GM12878 (cell line): ENCODE results near the gene FURIN. TPM values are rescaled to one million over a fixed set of nuclear protein-coding genes. Genes with fewer than 3 reads are reported as not detected.
A peak's percentile ranks its signal among the peaks of the same experiment; 100 is the strongest.

Experiments
- BACH1 ChIP-seq: fragments of 450-650 bp; IDR thresholded peaks from 2 replicates; pipeline ENCODE4 v1.6.1; 2017; ENCODE audit warnings: mild to moderate bottlenecking, borderline replicate concordance
- CEBPB ChIP-seq, 2 experiments: fragments of 150-350 bp in 1 of 2; IDR thresholded peaks; 2 replicates each; pipeline ENCODE4 v1.6.1; 2012 to 2014; ENCODE audit warnings: low read depth in 2 of 2, low read length in 2 of 2, borderline replicate concordance in 1 of 2, inconsistent platforms in 1 of 2
- CTCF ChIP-seq, 3 experiments: IDR thresholded peaks in 2 of 3; conservative IDR thresholded peaks in 1 of 3; 2 replicates each; pipeline ENCODE4 v1.5.1; 2011; ENCODE audit warnings: low read depth in 3 of 3, low read length in 3 of 3, mild to moderate bottlenecking in 3 of 3, control low read depth in 2 of 3, moderate library complexity in 2 of 3, inconsistent platforms in 1 of 3, mixed read lengths in 1 of 3; ENCODE audit not compliant: control insufficient read depth in 2 of 3, insufficient read depth in 1 of 3; ENCODE audit errors: extremely low read depth in 1 of 3
- E4F1 ChIP-seq: fragments of 450-650 bp; IDR thresholded peaks from 2 replicates; pipeline ENCODE4 v1.6.1; 2018; ENCODE audit warnings: borderline replicate concordance, mild to moderate bottlenecking; ENCODE audit not compliant: partially characterized antibody
- FOXM1 ChIP-seq: IDR thresholded peaks from 2 replicates; pipeline ENCODE4 v1.6.1; 2012; ENCODE audit warnings: low read depth, mild to moderate bottlenecking, inconsistent platforms, low read length, moderate library complexity
- GATAD2B ChIP-seq: fragments of 450-650 bp; conservative IDR thresholded peaks from 2 replicates; pipeline ENCODE4 v1.6.1; 2017; ENCODE audit warnings: low read depth, mild to moderate bottlenecking, moderate library complexity
- JUNB ChIP-seq: IDR thresholded peaks from 2 replicates; pipeline ENCODE4 v1.6.1; 2016; ENCODE audit warnings: antibody characterized with exemption, mild to moderate bottlenecking
- NKRF ChIP-seq: fragments of 450-650 bp; conservative IDR thresholded peaks from 2 replicates; pipeline ENCODE4 v1.6.1; 2017; ENCODE audit warnings: mild to moderate bottlenecking, moderate library complexity
- PML ChIP-seq: IDR thresholded peaks from 2 replicates; pipeline ENCODE4 v1.6.1; 2012; ENCODE audit warnings: low read length, inconsistent platforms
- RB1 ChIP-seq: fragments of 450-650 bp; formaldehyde crosslinking; IDR thresholded peaks from 2 replicates; pipeline ENCODE4 v1.6.1; 2017; ENCODE audit warnings: mild to moderate bottlenecking, borderline replicate concordance
- REST ChIP-seq: IDR thresholded peaks from 2 replicates; pipeline ENCODE4 v1.6.1; 2012; ENCODE audit warnings: mild to moderate bottlenecking, low read depth, low read length
- SIX5 ChIP-seq: IDR thresholded peaks from 2 replicates; pipeline ENCODE4 v1.6.1; 2011; ENCODE audit warnings: mild to moderate bottlenecking, low read depth, low read length, moderate library complexity; ENCODE audit not compliant: severe bottlenecking
- TARDBP ChIP-seq: IDR thresholded peaks from 2 replicates; pipeline ENCODE4 v1.6.1; 2016; ENCODE audit warnings: borderline replicate concordance
- YBX1 ChIP-seq: fragments of 450-650 bp; IDR thresholded peaks from 2 replicates; pipeline ENCODE4 v1.6.1; 2016; ENCODE audit warnings: antibody characterized with exemption
- ZBTB33 ChIP-seq: fragments of 450-650 bp; IDR thresholded peaks from 2 replicates; pipeline ENCODE4 v1.6.1; 2017; ENCODE audit warnings: mild to moderate bottlenecking
- ZNF274 ChIP-seq: IDR thresholded peaks from one replicate; pipeline ENCODE4 v1.8.0; 2011; ENCODE audit not compliant: insufficient read length, insufficient read depth
- ZNF622 ChIP-seq: fragments of 450-650 bp; IDR thresholded peaks from 2 replicates; pipeline ENCODE4 v1.6.1; 2017; ENCODE audit warnings: mild to moderate bottlenecking, inconsistent platforms
- polyA plus RNA-seq, 11 experiments: library from polyadenylated mRNA; depleted of rRNA in 4 of 11; unstranded in 6 of 11; stranded (reverse) in 5 of 11; fragments of >200 nt; fragmentation: Nextera tagmentation in 4 of 11; fragmentation: Illumina TruSeq in 1 of 11; extraction: Ambion mirVana in 4 of 11; extraction: Trizol in 1 of 11; gene quantifications; 1 replicate in 1 of 11; 2 replicates in 10 of 11; pipeline versions ENCODE4 v1.2.1 to v1.2.3, GENCODE V29; 2011 to 2016; ENCODE audit warnings: inconsistent platforms in 2 of 11, missing spikeins in 2 of 11, low read depth in 1 of 11
- total RNA-seq, 4 experiments: library from RNA; depleted of rRNA in 3 of 4; stranded (reverse); fragments of >200 nt in 3 of 4; fragmentation: Illumina TruSeq in 1 of 4; extraction: Trizol in 1 of 4; gene quantifications; 2 replicates each; pipeline versions ENCODE4 v1.2.1 to v1.2.3, GENCODE V29; 2013 to 2021

The FURIN gene
- total and polyA plus RNA-seq, 10 of the 15 experiments (the other 5 are each of a cell fraction or from before 2014, with no cell fraction given): 0.47 to 39.9 (median 8.0) TPM

GRCh38 chr15:90924375-90924774, 56.0 kb downstream of the FURIN start (continued):
- TF ChIP-seq REST (no peak), PML (no peak), GATAD2B (no peak), CEBPB (IDR thresholded peaks at IDR 0.05; ENCODE audit: borderline replicate concordance in 1 of 2, low read depth in 2 of 2, low read length in 2 of 2) (no peak), NKRF (no peak), ZNF274 (no peak), FOXM1 (no peak), SIX5 (no peak), RB1 (no peak), CTCF (IDR thresholded peaks at IDR 0.05 in 2 of 3, conservative IDR thresholded peaks at IDR 0.05 in 1 of 3; ENCODE audit: control insufficient read depth in 2 of 3, extremely low read depth in 1 of 3, insufficient read depth in 1 of 3, low read depth in 3 of 3, low read length in 3 of 3) (no peak), ZNF622 (no peak), JUNB (peak; percentile 78), BACH1 (no peak; the same call in 1 of the 2 replicates), TARDBP (no peak), ZBTB33 (no peak), YBX1 (no peak), E4F1 (no peak)
